ENCODE data around the gene RTN4R. TPM values are rescaled to one million over a fixed set of nuclear protein-coding genes. Genes with fewer than 3 reads are reported as not detected.
A peak's percentile ranks its signal among the peaks of the same experiment; 100 is the strongest.

The RTN4R gene
- total and polyA plus RNA-seq, 2 of the 4 experiments (the other 2 are of a cell fraction), result 0.18 to 0.94 TPM

GRCh38 chr22:20238901-20239675 is 29.0 kb downstream of the RTN4R start:
- ChIA-PET CTCF (no interaction called here), POLR2A (ENCODE audit: unreplicated experiment) (no interaction called here)
- Histone ChIP-seq H4K91ac (ENCODE audit: insufficient read depth, low read depth, low read length) (no peak overlapping the region), H3K18ac (ENCODE audit: low read depth, low read length) (no peak overlapping the region), H3K27ac (ENCODE audit: insufficient read depth, low read length) (no peak overlapping the region), H3K4me2 (ENCODE audit: low read depth, low read length) (no peak overlapping the region), H2BK20ac (ENCODE audit: low read depth, low read length) (no peak overlapping the region), H4K8ac (ENCODE audit: low read depth in 2 of 2, low read length in 2 of 2) (no peak overlapping the region), H3K79me1 (ENCODE audit: low read depth in 1 of 2, low read length in 2 of 2) (no peaks in the 10 kb centered on the region), H3K9me1 (ENCODE audit: insufficient read depth, low read length) (no peaks in the 10 kb centered on the region), H3K9ac (ENCODE audit: low read depth, low read length) (no peak overlapping the region), H2AFZ (replicated peaks; ENCODE audit: low read length, poor library complexity) (peak overlapping the region; percentile 84), H3K4me3 (ENCODE audit: insufficient read depth, low read depth, low read length) (no peak overlapping the region), H4K20me1 (ENCODE audit: insufficient read depth, low read length) (no peaks in the 10 kb centered on the region), H4K5ac (ENCODE audit: low read depth, low read length) (no peak overlapping the region), H3K4ac (ENCODE audit: low read depth, low read length) (no peak overlapping the region), H2AK9ac (replicated peaks; ENCODE audit: low read depth, low read length, poor library complexity) (no peak overlapping the region), H3K9me3 (ENCODE audit: control insufficient read depth, insufficient read depth, low read length) (no peaks in the 10 kb centered on the region), H3K27me3 (ENCODE audit: control insufficient read depth, insufficient read depth, low read length) (peaks cover 20% of the 10 kb centered on the region; the same call in 1 of the 2 replicates), H2BK15ac (ENCODE audit: low read depth, low read length) (no peak overlapping the region), H2AK5ac (ENCODE audit: low read depth, low read length) (no peak overlapping the region), H2BK5ac (ENCODE audit: low read depth, low read length, poor library complexity, severe bottlenecking) (no peak overlapping the region), H3K36me3 (ENCODE audit: control insufficient read depth, insufficient read depth, low read length) (no peaks in the 10 kb centered on the region), H3K56ac (ENCODE audit: extremely low read depth, insufficient read depth, low read length) (no peak overlapping the region), H3K14ac (replicated peaks; ENCODE audit: low read depth, low read length) (no peak overlapping the region), H3K23ac (ENCODE audit: low read depth, low read length) (no peak overlapping the region), H2BK120ac (ENCODE audit: low read depth, low read length) (no peak overlapping the region), H3K4me1 (ENCODE audit: control insufficient read depth, insufficient read depth, low read length) (peaks cover 5% of the 10 kb centered on the region)
- in situ Hi-C loops (cut with MboI; ENCODE audit: low sequenced_read_pairs) (no loop called here), intact Hi-C loops (cut with micrococcal nuclease) (loop anchor here (2.0 kb wide), 1 partner anchor 26 kb away; no protein-coding TSS in a partner anchor), dilution Hi-C loops (cut with HindIII; ENCODE audit: low sequenced_read_pairs, unreplicated experiment) (no loop called here)
- peak; percentile 34; the same call in 1 of the 2 replicates for ATAC-seq (ENCODE audit: low read depth)
- BruUV-seq (replicated peaks), result no TSS peak
- TF ChIP-seq POLR2A (IDR thresholded peaks at IDR 0.05; ENCODE audit: low read depth, low read length) (no peak), SMC3 (IDR thresholded peaks at IDR 0.05; ENCODE audit: low read depth, low read length) (no peak), MAFK (IDR thresholded peaks at IDR 0.05; ENCODE audit: low read depth, low read length) (no peak), BHLHE40 (IDR thresholded peaks at IDR 0.05; ENCODE audit: low read depth, low read length) (no peak), ELK1 (IDR thresholded peaks at IDR 0.05; ENCODE audit: borderline replicate concordance, low read depth, low read length) (no peak), MAZ (IDR thresholded peaks at IDR 0.05; ENCODE audit: borderline replicate concordance, low read depth, low read length) (peak; percentile 38; the same call in 1 of the 2 replicates), FOS (IDR thresholded peaks at IDR 0.05; ENCODE audit: low read depth, low read length) (no peak)
- TF ChIP-seq, protein P1, sequence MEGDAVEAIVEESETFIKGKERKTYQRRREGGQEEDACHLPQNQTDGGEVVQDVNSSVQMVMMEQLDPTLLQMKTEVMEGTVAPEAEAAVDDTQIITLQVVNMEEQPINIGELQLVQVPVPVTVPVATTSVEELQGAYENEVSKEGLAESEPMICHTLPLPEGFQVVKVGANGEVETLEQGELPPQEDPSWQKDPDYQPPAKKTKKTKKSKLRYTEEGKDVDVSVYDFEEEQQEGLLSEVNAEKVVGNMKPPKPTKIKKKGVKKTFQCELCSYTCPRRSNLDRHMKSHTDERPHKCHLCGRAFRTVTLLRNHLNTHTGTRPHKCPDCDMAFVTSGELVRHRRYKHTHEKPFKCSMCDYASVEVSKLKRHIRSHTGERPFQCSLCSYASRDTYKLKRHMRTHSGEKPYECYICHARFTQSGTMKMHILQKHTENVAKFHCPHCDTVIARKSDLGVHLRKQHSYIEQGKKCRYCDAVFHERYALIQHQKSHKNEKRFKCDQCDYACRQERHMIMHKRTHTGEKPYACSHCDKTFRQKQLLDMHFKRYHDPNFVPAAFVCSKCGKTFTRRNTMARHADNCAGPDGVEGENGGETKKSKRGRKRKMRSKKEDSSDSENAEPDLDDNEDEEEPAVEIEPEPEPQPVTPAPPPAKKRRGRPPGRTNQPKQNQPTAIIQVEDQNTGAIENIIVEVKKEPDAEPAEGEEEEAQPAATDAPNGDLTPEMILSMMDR (conservative IDR thresholded peaks at IDR 0.05; ENCODE audit: low read depth, low read length), result no peak
- DNase-seq, result peak; percentile 17
- WGBS, 2 experiments (ENCODE audit: extremely low coverage in 2 of 2, insufficient read length in 1 of 2), result 41% methylated on average over 20 of the region's 35 CpGs; no CpG with 5 or more reads in 1 of the 2 experiments

Data from IMR-90 (cell line).